ENCODE data around the gene KRT74. TPM values are rescaled to one million over a fixed set of nuclear protein-coding genes. Genes with fewer than 3 reads are reported as not detected.

The KRT74 gene
- total and polyA plus RNA-seq, 4 donors, result not detected

- no peak overlapping the region for H3K4me3 ChIP-seq
- no peak for TF ChIP-seq CTCF (IDR thresholded peaks at IDR 0.05; ENCODE audit: control extremely low read depth, extremely low read depth)
- H3K4me1 ChIP-seq (ENCODE audit: control insufficient read depth in 5 of 5, insufficient read depth in 5 of 5, low read length in 5 of 5), result peaks cover 0 to 4% (median 0%) of the 10 kb centered on the region in 5 donors
- H3K27ac ChIP-seq (ENCODE audit: low read depth in 1 of 2, low read length in 1 of 2), result no peak overlapping the region
- ATAC-seq (ENCODE audit: insufficient read depth, low FRiP score) (no peak), DNase-seq (no peak)
- H3K36me3 ChIP-seq (ENCODE audit: control insufficient read depth in 4 of 4, insufficient read depth in 4 of 4, low read length in 4 of 4), result no peaks in the 10 kb centered on the region
- H3K9ac ChIP-seq (ENCODE audit: insufficient read depth in 1 of 2, low read length in 2 of 2), result no peak overlapping the region
- H3K9me3 ChIP-seq (ENCODE audit: control insufficient read depth in 4 of 4, insufficient read depth in 3 of 4, low read length in 3 of 4), result no peaks in the 10 kb centered on the region
- H3K27me3 ChIP-seq (ENCODE audit: control insufficient read depth in 3 of 3, insufficient read depth in 3 of 3, low read length in 2 of 3), result no peaks in the 10 kb centered on the region
- WGBS, 2 donors, result 69 to 77% methylated on average over 6 of the region's 6 CpGs
Measured at GRCh38 chr12:52524241-52524897, 49.3 kb downstream of the KRT74 start.

- Histone ChIP-seq H3K9ac (ENCODE audit: insufficient read depth in 1 of 2, low read length in 2 of 2) (no peak overlapping the region), H3K27me3 (ENCODE audit: control insufficient read depth in 3 of 3, insufficient read depth in 3 of 3, low read length in 2 of 3) (peaks cover 0 to 4% (median 0%) of the 10 kb centered on the region in 3 donors), H3K4me1 (ENCODE audit: control insufficient read depth in 5 of 5, insufficient read depth in 5 of 5, low read length in 5 of 5) (peaks cover 0 to 4% (median 0%) of the 10 kb centered on the region in 5 donors), H3K36me3 (ENCODE audit: control insufficient read depth in 4 of 4, insufficient read depth in 4 of 4, low read length in 4 of 4) (no peaks in the 10 kb centered on the region), H3K9me3 (ENCODE audit: control insufficient read depth in 4 of 4, insufficient read depth in 3 of 4, low read length in 3 of 4) (no peaks in the 10 kb centered on the region), H3K27ac (ENCODE audit: low read depth in 1 of 2, low read length in 1 of 2) (no peak overlapping the region), H3K4me3 (no peak overlapping the region)
- DNase-seq, result no peak
- 90 to 92% methylated on average over 4 of the region's 4 CpGs for WGBS, 2 donors
- no peak for TF ChIP-seq CTCF (IDR thresholded peaks at IDR 0.05; ENCODE audit: control extremely low read depth, extremely low read depth)
- no peak for ATAC-seq (ENCODE audit: insufficient read depth, low FRiP score)
Measured at GRCh38 chr12:52523824-52524223, 49.8 kb downstream of the KRT74 start.

- no peaks in the 10 kb centered on the region for H3K9me3 ChIP-seq (ENCODE audit: control insufficient read depth in 4 of 4, insufficient read depth in 3 of 4, low read length in 3 of 4)
- no peak overlapping the region for H3K9ac ChIP-seq (ENCODE audit: insufficient read depth in 1 of 2, low read length in 2 of 2)
- H3K36me3 ChIP-seq (ENCODE audit: control insufficient read depth in 4 of 4, insufficient read depth in 4 of 4, low read length in 4 of 4), result no peaks in the 10 kb centered on the region
- DNase-seq, result no peak
- WGBS, 2 donors, result 65 to 81% methylated on average over 10 of the region's 10 CpGs
- no peak for ATAC-seq (ENCODE audit: insufficient read depth, low FRiP score)
- TF ChIP-seq CTCF (IDR thresholded peaks at IDR 0.05; ENCODE audit: control extremely low read depth, extremely low read depth), result no peak
- peaks cover 0 to 4% (median 0%) of the 10 kb centered on the region in 5 donors for H3K4me1 ChIP-seq (ENCODE audit: control insufficient read depth in 5 of 5, insufficient read depth in 5 of 5, low read length in 5 of 5)
- H3K4me3 ChIP-seq, result no peak overlapping the region
- no peak overlapping the region for H3K27ac ChIP-seq (ENCODE audit: low read depth in 1 of 2, low read length in 1 of 2)
- peaks cover 0 to 4% (median 0%) of the 10 kb centered on the region in 3 donors for H3K27me3 ChIP-seq (ENCODE audit: control insufficient read depth in 3 of 3, insufficient read depth in 3 of 3, low read length in 2 of 3)
Measured at GRCh38 chr12:52522346-52523011, 51.2 kb downstream of the KRT74 start.
